Liver (tissue), 9 donors: ENCODE results near the gene SIDT2. TPM values are rescaled to one million over a fixed set of nuclear protein-coding genes. Genes with fewer than 3 reads are reported as not detected.

ENCODE experiments used
- DNase-seq: peaks from one replicate; pipeline ENCODE4 v3.0.0-alpha.2; 2017; ENCODE audit warnings: low spot score
- H3K27ac ChIP-seq, 2 donors: one replicate each; pipeline ENCODE4 v1.7.0; 2013; ENCODE audit warnings: inconsistent platforms in 2 of 2, low read length in 2 of 2, control low read depth in 1 of 2, low read depth in 1 of 2, mild to moderate bottlenecking in 1 of 2
- H3K27me3 ChIP-seq, 4 donors: one replicate each; pipeline versions ENCODE4 v1.6.1 to v1.7.0; 2013; ENCODE audit warnings: low read length in 3 of 4, inconsistent platforms in 1 of 4, mild to moderate bottlenecking in 1 of 4, moderate library complexity in 1 of 4; ENCODE audit not compliant: control insufficient read depth in 4 of 4, insufficient read depth in 4 of 4
- H3K36me3 ChIP-seq, 4 donors: one replicate each; pipeline versions ENCODE4 v1.6.1 to v1.7.0; 2013; ENCODE audit warnings: low read length in 3 of 4, mild to moderate bottlenecking in 3 of 4, low read depth in 1 of 4, moderate library complexity in 1 of 4; ENCODE audit not compliant: control insufficient read depth in 4 of 4, insufficient read depth in 3 of 4
- H3K4me1 ChIP-seq, 4 donors: one replicate each; pipeline versions ENCODE4 v1.6.1 to v1.7.0; 2013; ENCODE audit warnings: low read length in 3 of 4, mild to moderate bottlenecking in 3 of 4, moderate library complexity in 1 of 4; ENCODE audit not compliant: control insufficient read depth in 4 of 4, insufficient read depth in 4 of 4
- H3K4me3 ChIP-seq, 3 donors: one replicate each; pipeline versions ENCODE4 v1.6.1 to v1.7.0; 2013; ENCODE audit warnings: low read length in 3 of 3, control low read depth in 1 of 3, low read depth in 1 of 3, mild to moderate bottlenecking in 1 of 3
- H3K9ac ChIP-seq, 2 donors: one replicate each; pipeline ENCODE4 v1.7.0; 2013; ENCODE audit warnings: low read length in 2 of 2, mild to moderate bottlenecking in 2 of 2, moderate library complexity in 2 of 2, control low read depth in 1 of 2, low read depth in 1 of 2
- H3K9me3 ChIP-seq, 4 donors: one replicate each; pipeline versions ENCODE4 v1.6.1 to v1.7.0; 2013; ENCODE audit warnings: low read length in 3 of 4; ENCODE audit not compliant: control insufficient read depth in 4 of 4
- ATF3 ChIP-seq: IDR thresholded peaks from 2 replicates; pipeline ENCODE4 v1.6.1; 2016; ENCODE audit warnings: antibody characterized with exemption
- EGR1 ChIP-seq, 2 donors: IDR thresholded peaks; 2 replicates each; pipeline ENCODE4 v1.6.1; 2016 to 2018; ENCODE audit warnings: antibody characterized with exemption in 2 of 2, low read depth in 2 of 2
- FOXA1 ChIP-seq: IDR thresholded peaks from 2 replicates; pipeline ENCODE4 v1.6.1; 2016; ENCODE audit warnings: antibody characterized with exemption
- FOXA2 ChIP-seq: IDR thresholded peaks from 2 replicates; pipeline ENCODE4 v1.6.1; 2016; ENCODE audit warnings: antibody characterized with exemption
- GABPA ChIP-seq, 2 donors: IDR thresholded peaks in 1 of 2; conservative IDR thresholded peaks in 1 of 2; 2 replicates each; pipeline ENCODE4 v1.6.1; 2016; ENCODE audit warnings: antibody characterized with exemption in 2 of 2, mild to moderate bottlenecking in 1 of 2, moderate library complexity in 1 of 2
- HNF4A ChIP-seq, 2 donors: conservative IDR thresholded peaks; 2 replicates each; pipeline ENCODE4 v1.6.1; 2016; ENCODE audit warnings: antibody characterized with exemption in 2 of 2, mild to moderate bottlenecking in 2 of 2
- HNF4G ChIP-seq: IDR thresholded peaks from 2 replicates; pipeline ENCODE4 v1.6.1; 2016; ENCODE audit warnings: antibody characterized with exemption
- JUND ChIP-seq, 2 donors: IDR thresholded peaks; 2 replicates each; pipeline ENCODE4 v1.6.1; 2016; ENCODE audit warnings: antibody characterized with exemption in 2 of 2
- MAX ChIP-seq: IDR thresholded peaks from 2 replicates; pipeline ENCODE4 v1.6.1; 2016; ENCODE audit warnings: antibody characterized with exemption
- NR2F2 ChIP-seq: IDR thresholded peaks from 2 replicates; pipeline ENCODE4 v1.6.1; 2016; ENCODE audit warnings: antibody characterized with exemption
- RAD21 ChIP-seq, 2 donors: IDR thresholded peaks; 2 replicates each; pipeline ENCODE4 v1.6.1; 2016; ENCODE audit warnings: antibody characterized with exemption in 2 of 2, mild to moderate bottlenecking in 2 of 2
- REST ChIP-seq: IDR thresholded peaks from 2 replicates; pipeline ENCODE4 v1.6.1; 2016; ENCODE audit warnings: antibody characterized with exemption, mild to moderate bottlenecking
- RXRA ChIP-seq, 2 donors: IDR thresholded peaks; 2 replicates each; pipeline ENCODE4 v1.6.1; 2017 to 2018; ENCODE audit warnings: antibody characterized with exemption in 2 of 2, mild to moderate bottlenecking in 1 of 2
- SP1 ChIP-seq: IDR thresholded peaks from 2 replicates; pipeline ENCODE4 v1.6.1; 2018; ENCODE audit warnings: antibody characterized with exemption, mild to moderate bottlenecking
- TAF1 ChIP-seq: conservative IDR thresholded peaks from 2 replicates; pipeline ENCODE4 v1.6.1; 2016; ENCODE audit warnings: antibody characterized with exemption, mild to moderate bottlenecking
- YY1 ChIP-seq: IDR thresholded peaks from 2 replicates; pipeline ENCODE4 v1.6.1; 2016; ENCODE audit warnings: antibody characterized with exemption, mild to moderate bottlenecking
- ZBTB33 ChIP-seq: IDR thresholded peaks from 2 replicates; pipeline ENCODE4 v1.6.1; 2016; ENCODE audit warnings: antibody characterized with exemption
- WGBS: extraction: QIAGEN DNeasy Blood & Tissue Kit; methylation state at CpG from one replicate; pipeline ENCODE4 v1.1.7; 2013; 5-methylcytosine and 5-hydroxymethylcytosine counted together
- polyA plus RNA-seq, 2 donors: library from polyadenylated mRNA; stranded (reverse) in 1 of 2; unstranded in 1 of 2; fragments of 200-250 nt in 1 of 2; fragments of >200 nt in 1 of 2; fragmentation: Nextera tagmentation in 1 of 2; extraction: Ambion mirVana in 1 of 2; gene quantifications; one replicate each; pipeline versions ENCODE4 v1.2.1 to v1.2.3, GENCODE V29; 2013 to 2015
- total RNA-seq, 2 donors: library from RNA; depleted of rRNA; stranded (reverse); fragments of >200 nt; gene quantifications; one replicate each; pipeline ENCODE4 v1.2.3, GENCODE V29; 2014
- TF ChIP-seq, protein P1 (sequence below): fragments of 150-350 bp; IDR thresholded peaks from 2 replicates; pipeline ENCODE4 v1.5.1; 2017; ENCODE audit warnings: improper control_type of control experiment, low read depth, low read length; ENCODE audit not compliant: missing input control
- donor health status: healthy.
- donor health status: healthy.
- donor health status: healthy.
- donor health status: healthy.
- donor health status: healthy.

Gene SIDT2
- total and polyA plus RNA-seq, 4 donors: 11.2 to 42.9 (median 22.4) TPM

GRCh38 chr11:117202386-117203068 lies 24.0 kb downstream of the SIDT2 start:
- DNase-seq: no peak
- no peaks in the 10 kb centered on the region for H3K27me3 ChIP-seq
- no peak overlapping the region for H3K9ac ChIP-seq
- no peak for TF ChIP-seq ATF3
- TF ChIP-seq SP1: no peak
- TF ChIP-seq FOXA1: no peak
- no peak for TF ChIP-seq EGR1 (IDR thresholded peaks at IDR 0.05; ENCODE audit: low read depth in 2 of 2)
- TF ChIP-seq HNF4G: no peak
- no peak for TF ChIP-seq NR2F2
- no peak for TF ChIP-seq YY1
- no peak for TF ChIP-seq GABPA (IDR thresholded peaks at IDR 0.05 in 1 of 2, conservative IDR thresholded peaks at IDR 0.05 in 1 of 2)
- H3K4me3 ChIP-seq: no peak overlapping the region
- H3K4me1 ChIP-seq: no peaks in the 10 kb centered on the region
- H3K9me3 ChIP-seq: no peaks in the 10 kb centered on the region
- H3K27ac ChIP-seq: peak overlapping the region in 1 of 2 donors; percentile 37
- H3K36me3 ChIP-seq: peaks cover 0 to 21% (median 5%) of the 10 kb centered on the region in 4 donors
- 90% methylated on average over 7 of the region's 7 CpGs for WGBS

DNA sequence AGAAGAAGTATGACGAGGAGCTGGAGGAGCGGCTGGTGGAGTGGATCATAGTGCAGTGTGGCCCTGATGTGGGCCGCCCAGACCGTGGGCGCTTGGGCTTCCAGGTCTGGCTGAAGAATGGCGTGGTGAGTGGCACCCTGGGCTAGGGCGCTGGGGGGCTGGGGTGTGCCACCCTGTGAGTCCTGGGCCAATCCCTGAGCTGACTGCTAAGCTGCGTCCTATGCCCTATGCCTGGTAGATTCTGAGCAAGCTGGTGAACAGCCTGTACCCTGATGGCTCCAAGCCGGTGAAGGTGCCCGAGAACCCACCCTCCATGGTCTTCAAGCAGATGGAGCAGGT lies 24.5 kb downstream of the SIDT2 start:
- peak overlapping the region in 1 of 2 donors; percentile 18 for H3K27ac ChIP-seq
- TF ChIP-seq RAD21 (IDR thresholded peaks at IDR 0.05) (no peak), MAX (no peak), EGR1 (IDR thresholded peaks at IDR 0.05; ENCODE audit: low read depth in 2 of 2) (no peak), HNF4A (conservative IDR thresholded peaks at IDR 0.05) (no peak), RXRA (IDR thresholded peaks at IDR 0.05) (no peak), FOXA2 (no peak), YY1 (no peak), GABPA (IDR thresholded peaks at IDR 0.05 in 1 of 2, conservative IDR thresholded peaks at IDR 0.05 in 1 of 2) (no peak), FOXA1 (no peak), HNF4G (no peak), TAF1 (no peak), NR2F2 (no peak), JUND (IDR thresholded peaks at IDR 0.05) (no peak), ATF3 (no peak), REST (no peak), ZBTB33 (no peak), SP1 (no peak)
- TF ChIP-seq, protein P1, sequence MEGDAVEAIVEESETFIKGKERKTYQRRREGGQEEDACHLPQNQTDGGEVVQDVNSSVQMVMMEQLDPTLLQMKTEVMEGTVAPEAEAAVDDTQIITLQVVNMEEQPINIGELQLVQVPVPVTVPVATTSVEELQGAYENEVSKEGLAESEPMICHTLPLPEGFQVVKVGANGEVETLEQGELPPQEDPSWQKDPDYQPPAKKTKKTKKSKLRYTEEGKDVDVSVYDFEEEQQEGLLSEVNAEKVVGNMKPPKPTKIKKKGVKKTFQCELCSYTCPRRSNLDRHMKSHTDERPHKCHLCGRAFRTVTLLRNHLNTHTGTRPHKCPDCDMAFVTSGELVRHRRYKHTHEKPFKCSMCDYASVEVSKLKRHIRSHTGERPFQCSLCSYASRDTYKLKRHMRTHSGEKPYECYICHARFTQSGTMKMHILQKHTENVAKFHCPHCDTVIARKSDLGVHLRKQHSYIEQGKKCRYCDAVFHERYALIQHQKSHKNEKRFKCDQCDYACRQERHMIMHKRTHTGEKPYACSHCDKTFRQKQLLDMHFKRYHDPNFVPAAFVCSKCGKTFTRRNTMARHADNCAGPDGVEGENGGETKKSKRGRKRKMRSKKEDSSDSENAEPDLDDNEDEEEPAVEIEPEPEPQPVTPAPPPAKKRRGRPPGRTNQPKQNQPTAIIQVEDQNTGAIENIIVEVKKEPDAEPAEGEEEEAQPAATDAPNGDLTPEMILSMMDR: no peak
- H3K4me1 ChIP-seq: no peaks in the 10 kb centered on the region
- DNase-seq: no peak
- no peaks in the 10 kb centered on the region for H3K27me3 ChIP-seq
- H3K4me3 ChIP-seq: no peak overlapping the region
- no peaks in the 10 kb centered on the region for H3K9me3 ChIP-seq
- H3K36me3 ChIP-seq: peaks cover 0 to 21% (median 5%) of the 10 kb centered on the region in 4 donors
- 97% methylated on average over 10 of the region's 10 CpGs for WGBS
- no peak overlapping the region for H3K9ac ChIP-seq
